GM19397 (cell line): ENCODE results near the gene GGA1.

Source experiments
- ATAC-seq: cut with Tn5 transposase; IDR thresholded peaks from one replicate; pipeline ENCODE4 v1.9.1; 2021; ENCODE audit warnings: mild to moderate bottlenecking, moderate library complexity; ENCODE audit not compliant: unreplicated experiment

GGA1 gene, protein sequence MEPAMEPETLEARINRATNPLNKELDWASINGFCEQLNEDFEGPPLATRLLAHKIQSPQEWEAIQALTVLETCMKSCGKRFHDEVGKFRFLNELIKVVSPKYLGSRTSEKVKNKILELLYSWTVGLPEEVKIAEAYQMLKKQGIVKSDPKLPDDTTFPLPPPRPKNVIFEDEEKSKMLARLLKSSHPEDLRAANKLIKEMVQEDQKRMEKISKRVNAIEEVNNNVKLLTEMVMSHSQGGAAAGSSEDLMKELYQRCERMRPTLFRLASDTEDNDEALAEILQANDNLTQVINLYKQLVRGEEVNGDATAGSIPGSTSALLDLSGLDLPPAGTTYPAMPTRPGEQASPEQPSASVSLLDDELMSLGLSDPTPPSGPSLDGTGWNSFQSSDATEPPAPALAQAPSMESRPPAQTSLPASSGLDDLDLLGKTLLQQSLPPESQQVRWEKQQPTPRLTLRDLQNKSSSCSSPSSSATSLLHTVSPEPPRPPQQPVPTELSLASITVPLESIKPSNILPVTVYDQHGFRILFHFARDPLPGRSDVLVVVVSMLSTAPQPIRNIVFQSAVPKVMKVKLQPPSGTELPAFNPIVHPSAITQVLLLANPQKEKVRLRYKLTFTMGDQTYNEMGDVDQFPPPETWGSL

DNA sequence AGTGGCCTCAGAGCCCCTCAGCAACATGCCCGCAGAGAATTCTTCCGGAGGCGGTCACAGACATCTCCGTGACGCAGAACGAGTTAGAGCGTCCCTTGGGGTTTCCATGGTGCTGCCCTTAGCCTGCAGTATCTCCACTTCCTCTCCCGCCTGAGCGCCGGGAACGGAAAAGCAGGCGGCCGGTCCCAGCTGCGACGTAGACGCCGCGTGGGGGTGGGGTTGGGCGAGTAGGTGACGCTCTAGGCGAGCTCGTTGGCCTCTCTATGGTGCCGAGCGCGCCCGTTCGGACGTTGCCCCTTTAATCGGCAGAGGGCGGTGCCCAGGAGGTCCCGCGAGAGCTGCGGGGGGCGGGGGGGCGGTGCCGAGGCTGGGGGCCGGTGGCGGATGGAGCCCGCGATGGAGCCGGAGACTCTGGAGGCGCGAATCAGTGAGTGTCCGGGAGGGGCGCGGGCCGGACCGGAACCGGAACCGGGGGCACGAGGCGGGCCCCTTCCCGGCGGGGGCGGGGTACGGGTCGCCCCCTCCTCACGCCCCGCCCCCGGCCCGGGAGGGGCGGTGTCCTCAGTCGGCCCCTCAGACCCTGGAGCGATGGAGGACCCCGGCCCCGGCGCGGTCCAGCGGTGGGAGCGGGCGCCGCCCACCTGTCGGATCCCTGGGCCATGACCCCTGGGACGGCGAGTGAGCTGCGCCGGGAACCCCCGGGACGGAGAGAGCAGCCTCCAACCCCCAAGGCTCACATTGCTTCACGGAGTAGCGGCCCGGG is at the start of gene GGA1:
GGA1 (plus strand) TSS at position 358 of the 763 bp plus-strand sequence; CDS start at position 385, 27 bp downstream.
- peak; percentile 78 for ATAC-seq

DNA sequence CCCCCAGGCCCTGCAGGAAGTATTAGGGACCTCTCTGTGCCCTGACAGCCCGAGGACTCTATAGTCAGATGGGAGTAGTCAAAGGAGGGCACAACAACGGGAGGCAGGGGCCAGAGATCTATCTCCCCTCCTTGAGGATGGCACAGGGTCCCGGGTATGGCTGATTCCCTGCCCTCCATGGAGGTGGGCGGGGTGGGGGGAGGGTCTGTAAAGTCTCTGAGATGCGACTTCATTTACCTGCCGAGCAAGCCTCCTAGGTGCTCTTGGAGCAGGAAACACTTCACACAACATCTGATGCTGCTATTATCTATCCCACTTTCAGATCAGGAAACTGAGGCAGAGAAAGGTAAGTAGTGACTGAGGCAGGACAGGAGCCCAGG is 49.1 kb upstream of the GGA1 start:
- no peak for ATAC-seq

DNA sequence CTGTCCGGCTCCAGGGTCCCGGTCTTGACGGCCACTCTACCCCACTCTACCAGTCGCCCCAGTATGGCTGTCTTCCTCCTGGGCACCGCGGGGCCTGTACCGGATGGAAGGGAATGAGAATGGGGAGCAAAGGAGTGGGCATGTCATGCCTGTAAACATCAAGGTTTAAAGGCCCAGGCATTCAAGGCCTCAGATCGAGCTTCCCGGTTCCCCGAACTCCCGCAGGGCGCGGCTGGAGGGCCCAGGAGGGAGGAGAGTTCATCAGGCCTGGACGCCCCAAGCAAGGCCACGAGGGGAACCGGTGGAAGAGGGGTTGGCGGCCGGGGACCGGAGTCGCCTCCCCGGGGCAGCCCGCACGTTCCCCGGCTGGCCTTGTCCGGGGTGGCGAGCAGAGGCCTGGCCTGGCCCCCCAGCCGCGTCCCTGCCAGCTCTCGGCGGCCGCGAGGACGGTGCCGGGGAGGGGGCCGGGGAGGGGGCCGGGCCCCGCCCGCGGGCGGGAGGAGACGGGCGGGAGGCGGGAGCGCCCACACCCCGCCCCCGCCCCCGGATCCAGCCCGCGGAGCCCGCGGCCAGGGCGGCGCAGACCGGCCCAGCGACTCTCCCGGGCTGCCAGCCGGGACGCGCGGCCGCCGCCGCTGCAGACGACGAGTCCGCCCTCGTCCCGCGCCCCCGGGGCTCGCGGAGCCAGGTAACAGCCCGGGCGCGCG is 48.6 kb upstream of the GGA1 start, which contains the start of gene CDC42EP1:
CDC42EP1 (plus strand) TSS at position 580 of the 707 bp plus-strand sequence. CDS start 5,870 bp downstream, outside the sequence.
- ATAC-seq, result no peak

DNA sequence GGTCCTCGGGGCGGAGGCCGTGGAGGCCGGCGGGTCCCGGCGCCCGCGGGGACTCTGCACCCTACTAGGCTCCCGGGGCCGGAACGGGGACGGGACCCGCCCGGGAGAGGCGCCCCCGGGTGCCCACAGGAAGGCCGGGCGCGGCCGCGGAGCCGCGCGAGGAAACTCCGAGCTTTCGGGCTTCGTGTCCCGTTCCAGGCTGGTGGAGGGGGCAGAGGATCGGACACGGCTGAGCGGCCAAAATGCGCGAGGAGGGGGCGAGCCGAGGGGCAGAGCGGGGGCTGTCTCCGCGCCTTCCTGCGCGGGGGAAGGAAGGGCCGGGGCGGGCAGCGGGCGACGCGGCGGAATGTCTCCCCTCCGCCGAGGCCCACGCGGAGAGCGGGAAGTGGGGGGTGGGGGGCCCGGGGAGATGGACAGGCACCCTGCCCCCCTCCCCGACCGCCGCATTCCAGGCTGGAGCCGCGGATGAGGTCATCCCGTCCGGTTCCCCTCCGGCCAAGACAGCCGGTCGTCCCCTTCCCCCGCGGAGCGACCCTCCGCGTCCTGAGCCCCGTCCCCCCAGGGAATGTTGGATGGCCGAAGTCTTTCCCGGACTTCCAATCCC is 47.9 kb upstream of the GGA1 start:
- ATAC-seq, result no peak

DNA sequence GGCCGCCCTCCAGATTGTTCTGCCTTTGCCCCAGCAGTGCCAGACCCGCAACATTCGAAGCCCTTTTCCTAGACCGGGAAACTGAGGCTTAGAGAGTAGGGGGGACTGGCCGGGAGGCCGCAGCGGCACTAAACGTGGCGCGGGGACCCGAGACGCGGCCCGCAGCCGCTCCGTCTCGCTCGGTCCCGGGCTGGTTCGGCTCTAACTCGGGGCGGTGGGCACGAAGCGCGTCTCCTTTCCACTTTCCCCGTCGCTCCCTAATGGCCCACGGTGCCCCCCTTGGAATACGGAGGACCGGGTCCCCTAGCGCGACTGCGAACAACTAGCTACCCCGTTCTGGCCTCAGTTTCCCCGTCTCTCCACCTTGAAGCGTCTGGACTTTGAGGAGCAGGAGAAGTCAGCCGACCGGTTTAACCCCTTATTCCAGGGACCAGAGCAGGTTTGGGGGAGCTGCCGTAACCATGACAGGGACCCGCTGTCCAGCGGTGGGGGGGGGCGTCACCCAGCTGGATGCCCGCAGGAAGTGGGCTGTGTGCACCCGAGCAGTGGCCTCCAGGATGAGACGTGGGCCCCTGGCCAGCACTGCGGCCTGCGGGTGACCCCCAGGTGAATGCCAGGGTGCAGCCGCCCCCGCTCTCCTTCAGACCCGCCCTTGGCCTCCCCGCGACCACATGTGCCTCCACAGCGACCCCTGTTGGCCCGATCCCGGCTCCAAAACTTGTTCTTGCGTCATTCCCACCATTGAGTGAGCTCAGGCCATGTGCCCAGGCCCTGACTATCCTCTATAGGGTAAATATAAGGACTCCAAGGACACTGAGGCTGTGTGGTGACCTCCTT is 47.2 kb upstream of the GGA1 start:
- ATAC-seq, result no peak

DNA sequence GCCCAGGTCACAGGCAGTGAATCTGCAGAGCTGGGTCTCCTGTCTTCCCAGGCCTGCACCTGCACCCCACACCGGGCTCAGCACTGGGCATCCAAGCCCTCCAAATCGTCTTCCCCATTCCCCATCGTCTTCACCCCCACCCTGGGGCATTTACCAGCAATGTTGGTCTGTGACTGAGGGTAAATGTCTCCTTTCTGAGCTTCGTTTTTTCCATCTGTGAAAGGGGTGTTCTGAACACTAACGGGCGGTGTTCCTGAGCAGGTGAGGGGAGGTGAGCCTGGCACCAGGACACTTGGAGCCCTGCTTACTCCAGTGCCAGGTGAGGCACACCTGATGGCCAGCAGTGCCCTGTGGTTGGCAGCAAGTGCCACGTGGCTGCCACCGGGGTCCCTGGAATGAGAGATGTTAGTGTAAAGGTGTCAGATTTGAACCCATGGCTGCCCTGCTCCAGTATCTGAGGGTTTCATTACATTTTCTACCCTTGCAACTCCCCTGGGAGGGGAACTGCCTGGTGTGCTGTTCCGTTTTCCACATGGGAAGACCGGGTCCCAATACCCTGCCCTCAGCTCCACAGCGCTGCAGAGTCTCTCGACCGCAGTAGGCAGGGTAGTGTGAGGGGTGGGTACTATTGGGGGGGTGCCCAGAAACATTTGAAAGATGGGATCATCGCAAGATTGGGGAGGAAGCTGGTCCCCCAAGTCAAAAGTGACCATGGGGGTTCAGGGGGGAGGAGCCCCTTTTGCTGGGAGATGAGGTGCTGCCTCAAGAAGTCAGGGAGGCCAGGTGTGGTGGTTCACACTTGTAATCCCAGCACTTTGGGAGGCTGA is 46.4 kb upstream of the GGA1 start:
- ATAC-seq, result no peak

DNA sequence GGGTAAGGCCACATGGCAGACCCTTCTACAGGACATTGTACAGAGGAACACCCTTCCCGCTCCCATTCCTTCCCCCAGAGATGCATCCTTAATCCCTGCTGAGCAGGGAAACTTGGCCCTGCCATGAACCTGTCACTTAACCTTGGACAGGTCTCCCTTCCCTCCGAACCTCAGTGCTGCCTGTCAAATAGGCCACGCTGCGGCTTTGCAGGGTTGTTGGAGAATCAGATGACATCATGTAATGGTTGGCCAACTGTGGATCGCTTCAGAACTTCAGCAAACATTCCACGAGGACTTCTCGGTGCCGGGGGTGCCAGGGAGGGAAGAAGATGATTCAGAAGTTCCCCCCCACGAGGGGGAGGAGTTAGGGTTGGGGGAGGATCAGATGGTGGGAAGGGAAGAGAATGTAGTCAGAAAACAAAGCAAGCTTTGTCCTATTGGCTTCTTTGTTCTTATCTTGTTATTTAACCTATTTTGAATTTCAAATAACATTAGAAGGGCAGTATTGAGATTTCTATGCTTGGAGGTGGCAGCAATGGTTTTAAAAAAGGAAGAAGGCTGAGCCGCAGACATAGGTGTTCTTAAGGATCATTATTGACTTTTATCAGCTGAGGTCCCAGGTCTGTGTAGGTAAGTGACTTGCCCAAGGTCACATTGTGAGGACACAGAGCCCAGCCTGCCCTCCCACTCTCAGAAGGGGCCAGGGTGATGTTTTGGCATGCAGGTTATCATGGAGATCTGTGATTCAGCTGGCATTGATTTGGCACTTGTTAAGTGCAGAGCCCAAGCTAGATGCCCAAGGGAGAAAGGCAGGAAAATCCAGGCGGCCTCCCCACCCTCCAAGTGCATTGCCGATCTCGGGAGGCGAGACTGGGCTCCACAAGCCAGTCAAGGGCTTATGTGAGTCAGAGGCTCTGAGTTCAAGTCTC is 45.2 kb upstream of the GGA1 start:
- ATAC-seq, result no peak

DNA sequence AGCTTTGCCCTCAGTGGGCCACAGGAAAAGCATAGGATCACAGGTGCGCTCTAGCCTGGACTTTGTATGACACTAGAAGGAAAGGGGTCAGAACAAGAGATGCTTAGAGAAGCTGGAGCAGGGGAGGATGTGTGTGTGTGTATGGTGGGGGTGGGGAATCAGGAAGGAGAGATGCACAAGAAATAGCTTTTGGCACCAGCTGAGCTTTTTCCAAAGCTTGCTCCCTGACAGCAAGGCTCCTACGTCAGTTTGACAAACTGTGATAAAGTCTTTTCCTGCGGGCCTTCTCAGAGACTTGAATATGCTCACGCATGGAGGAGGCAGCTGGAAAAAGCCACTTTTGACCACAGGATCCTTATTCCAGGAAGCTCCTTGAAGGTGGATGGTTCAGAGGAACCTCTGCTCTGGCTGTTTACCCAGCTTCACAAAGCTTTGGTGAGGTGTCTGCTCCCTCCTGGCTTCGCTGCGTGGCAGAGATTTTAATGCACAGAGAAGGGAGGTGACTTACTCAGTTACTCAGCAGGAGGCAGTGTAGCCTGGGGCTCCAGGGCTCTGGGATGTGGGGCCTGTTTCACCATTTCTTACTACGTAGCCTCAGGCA is 44.4 kb upstream of the GGA1 start:
- no peak for ATAC-seq

DNA sequence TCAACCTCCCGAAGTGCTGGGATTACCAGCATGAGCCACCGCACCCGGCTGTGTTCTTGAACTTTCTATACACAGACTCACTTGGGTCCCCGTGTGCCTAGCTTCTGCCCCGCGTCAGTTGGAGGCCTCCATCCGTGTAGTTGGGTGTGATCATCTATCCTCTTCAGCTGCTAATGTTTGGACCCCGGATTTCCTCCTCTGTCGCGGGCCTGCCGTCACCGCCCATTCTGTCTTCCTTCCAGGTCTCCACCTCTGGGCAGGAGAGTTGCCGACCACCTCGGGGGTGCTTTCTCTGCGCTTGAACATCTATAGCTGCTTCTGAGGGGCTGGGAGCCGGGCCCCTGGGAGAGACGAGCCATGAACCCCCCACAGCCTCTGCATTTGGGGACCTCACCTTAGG is 42.8 kb upstream of the GGA1 start:
- no peak for ATAC-seq

DNA sequence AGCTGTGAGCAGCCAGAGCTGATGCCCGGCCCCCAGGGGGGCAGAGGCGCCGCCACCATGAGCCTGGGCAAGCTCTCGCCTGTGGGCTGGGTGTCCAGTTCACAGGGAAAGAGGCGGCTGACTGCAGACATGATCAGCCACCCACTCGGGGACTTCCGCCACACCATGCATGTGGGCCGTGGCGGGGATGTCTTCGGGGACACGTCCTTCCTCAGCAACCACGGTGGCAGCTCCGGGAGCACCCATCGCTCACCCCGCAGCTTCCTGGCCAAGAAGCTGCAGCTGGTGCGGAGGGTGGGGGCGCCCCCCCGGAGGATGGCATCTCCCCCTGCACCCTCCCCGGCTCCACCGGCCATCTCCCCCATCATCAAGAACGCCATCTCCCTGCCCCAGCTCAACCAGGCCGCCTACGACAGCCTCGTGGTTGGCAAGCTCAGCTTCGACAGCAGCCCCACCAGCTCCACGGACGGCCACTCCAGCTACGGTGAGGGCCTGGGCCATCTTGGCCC is 42.3 kb upstream of the GGA1 start:
- no peak for ATAC-seq

DNA sequence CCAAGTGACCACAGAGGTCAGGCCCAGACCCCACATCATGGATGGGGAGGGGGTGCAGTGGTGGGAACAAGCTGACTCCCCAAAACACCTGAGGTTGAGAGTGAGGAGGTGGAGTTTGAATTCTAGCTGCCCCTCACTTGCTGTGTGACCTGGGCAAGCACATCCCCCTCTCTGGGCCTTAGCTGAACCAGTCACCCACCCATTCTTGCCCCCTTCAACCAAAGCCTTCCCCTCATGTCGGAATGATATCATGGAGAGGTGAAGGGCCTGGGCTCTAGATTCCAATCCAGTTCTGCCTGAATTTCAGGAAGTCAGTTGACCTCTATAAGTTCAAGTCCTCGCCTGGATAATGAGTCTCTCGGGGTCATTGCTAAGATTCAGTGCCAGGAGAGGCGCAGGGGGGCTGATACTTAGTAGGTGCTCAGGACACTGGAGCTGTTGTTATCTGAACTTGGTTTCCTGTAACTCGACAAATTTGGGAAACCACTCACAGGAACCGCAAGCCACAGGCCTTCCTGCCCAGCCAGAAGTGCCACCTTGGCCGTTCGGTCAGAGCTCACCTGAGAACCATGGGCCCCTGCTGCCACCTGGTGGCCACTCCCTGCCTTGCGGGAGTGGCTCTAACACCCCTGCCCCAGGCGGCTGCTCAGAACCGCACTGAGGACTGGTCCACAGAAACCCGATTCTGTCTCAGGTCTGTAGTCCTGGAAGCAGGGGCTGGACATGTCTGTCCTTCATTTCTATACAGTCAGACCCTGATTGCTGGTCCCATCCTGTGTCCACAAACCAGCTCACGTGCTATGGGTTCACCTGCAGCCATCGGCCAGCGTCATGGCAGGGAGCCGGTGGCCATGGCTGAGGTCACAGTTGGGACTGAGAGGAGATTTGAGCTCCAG is 41.5 kb upstream of the GGA1 start:
- ATAC-seq, result no peak

DNA sequence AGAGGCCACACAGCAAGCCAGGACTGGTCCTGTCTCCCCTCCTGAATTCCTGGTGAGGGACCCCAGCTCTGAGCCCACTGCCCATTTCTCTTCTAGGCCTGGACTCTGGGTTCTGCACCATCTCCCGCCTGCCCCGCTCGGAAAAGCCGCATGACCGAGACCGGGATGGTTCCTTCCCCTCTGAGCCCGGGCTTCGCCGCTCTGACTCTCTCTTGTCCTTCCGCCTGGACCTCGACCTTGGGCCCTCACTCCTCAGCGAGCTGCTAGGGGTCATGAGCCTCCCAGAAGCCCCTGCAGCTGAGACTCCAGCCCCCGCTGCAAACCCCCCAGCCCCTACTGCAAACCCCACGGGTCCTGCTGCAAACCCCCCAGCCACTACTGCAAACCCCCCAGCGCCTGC is 40.6 kb upstream of the GGA1 start:
- ATAC-seq, result no peak

DNA sequence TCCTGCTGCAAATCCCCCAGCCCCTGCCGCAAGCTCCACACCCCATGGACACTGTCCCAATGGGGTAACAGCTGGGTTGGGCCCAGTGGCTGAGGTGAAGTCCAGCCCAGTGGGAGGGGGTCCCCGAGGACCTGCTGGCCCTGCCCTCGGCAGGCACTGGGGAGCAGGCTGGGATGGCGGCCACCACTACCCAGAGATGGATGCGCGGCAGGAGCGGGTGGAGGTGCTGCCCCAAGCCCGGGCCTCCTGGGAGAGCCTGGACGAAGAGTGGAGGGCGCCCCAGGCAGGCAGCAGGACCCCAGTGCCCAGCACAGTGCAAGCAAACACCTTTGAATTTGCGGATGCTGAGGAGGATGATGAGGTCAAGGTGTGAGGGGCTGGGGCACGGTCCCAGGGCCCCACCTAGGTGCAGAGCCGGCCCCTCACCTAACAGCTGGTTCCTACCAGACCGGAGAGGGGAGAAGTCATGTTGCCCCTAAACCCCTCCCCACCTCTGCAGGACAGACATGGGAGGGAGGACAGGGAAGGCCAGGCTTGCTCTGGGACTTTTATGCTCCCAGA is 40.1 kb upstream of the GGA1 start:
- no peak for ATAC-seq

DNA sequence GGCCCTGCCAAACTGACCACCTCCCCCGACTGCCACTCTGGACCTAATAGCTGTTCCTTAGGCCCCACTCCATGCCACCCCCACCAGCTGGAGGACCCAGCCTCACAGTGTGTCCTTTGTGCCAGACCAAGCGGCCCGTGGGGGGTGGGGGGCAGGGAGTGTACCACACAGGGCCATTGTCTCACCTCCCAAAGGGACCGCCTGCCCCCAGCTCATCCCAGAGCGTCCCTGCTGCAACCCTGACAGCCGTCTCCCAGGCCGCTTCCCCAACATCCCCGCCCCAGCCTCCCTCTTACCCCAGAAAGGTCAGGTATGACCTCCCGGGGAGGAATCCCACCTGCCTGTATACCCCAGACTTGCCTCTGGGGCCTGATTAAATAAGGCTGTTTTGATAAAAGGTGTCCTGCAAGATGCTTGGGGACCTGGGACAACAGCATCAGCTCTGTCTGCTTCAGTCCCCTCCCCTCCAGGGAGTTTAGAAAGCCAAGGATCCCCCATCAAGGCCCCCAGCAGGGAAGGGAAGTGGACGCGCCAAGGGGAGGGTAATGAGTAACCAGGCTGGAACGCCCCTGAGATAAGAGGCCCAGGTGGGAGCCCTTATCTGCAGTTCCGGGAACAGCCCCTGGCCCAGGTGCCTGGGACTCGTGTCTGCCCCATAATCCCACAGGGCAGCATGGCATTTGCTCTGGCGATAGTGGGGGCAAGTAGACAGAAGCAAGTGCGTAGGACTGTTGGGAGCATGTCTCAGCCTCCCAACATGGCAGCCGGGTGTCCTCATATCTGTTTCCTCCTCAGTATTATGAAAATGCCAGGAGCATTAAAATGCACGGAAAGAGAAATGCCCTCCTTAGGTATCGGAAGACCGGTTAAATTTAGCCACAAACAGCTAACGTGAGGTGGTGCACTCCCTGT is 39.4 kb upstream of the GGA1 start:
- no peak for ATAC-seq
